Stimulated activated CD4-positive, alpha-beta T cell treated with anti-CD3 and anti-CD28 coated beads, Interleukin-1b, Interleukin-23, amount 100 ng/mL, for 48 hours (primary cell): ENCODE measurements around the gene RBM39.
"Not testable (repeated sequence)": the region's sequence is repeated elsewhere in the genome, so short reads cannot be mapped to it uniquely, and the experiment has no call there.

Source experiments
- DNase-seq: peaks from one replicate; pipeline ENCODE4 v3.0.0-alpha.2; 2020

The RBM39 gene

GRCh38 chr20:35724321-35725230, 17.5 kb downstream of the RBM39 start:
- no peak for DNase-seq

GRCh38 chr20:35723652-35724320, 18.3 kb downstream of the RBM39 start:
- not testable (repeated sequence) for DNase-seq

DNA sequence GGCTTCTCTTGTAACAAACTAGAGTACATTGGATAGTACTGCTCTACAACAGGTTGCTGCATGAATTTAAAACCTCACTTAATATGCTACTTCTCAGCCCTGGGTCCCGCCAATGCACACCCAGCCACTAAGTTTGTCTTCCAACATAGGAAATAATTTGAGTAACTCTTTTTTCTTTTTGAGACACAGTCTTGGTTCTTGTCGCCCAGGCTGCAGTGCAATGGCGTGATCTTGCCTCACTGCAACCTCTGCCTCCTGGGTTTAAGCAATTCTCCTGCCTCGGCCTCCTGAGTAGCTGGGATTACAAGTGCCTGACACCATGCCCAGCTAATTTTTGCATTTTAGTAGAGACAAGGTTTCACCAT, 18.8 kb downstream of the RBM39 start:
- not testable (repeated sequence) for DNase-seq

- DNase-seq = no peak
Observed at GRCh38 chr20:35721621-35722020, 20.4 kb downstream of the RBM39 start.

DNA sequence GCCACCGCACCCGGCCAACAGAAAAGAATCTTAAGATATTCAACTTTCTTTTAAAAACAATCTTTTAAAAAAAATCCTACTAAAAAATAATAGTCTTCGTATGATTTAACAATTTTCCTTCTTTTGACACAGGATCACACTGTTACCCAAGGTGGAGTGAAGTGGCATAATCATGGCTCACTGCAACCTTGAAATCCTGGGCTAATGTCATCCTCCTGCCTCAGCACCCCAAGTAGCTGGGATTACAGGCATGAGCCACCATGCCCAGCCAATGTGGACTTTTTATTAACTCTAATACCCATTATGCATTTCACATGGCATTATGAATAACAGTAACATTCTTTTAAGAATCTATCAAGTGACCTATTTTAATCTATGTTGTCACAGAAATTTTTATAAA, 20.8 kb downstream of the RBM39 start:
- no peak for DNase-seq

DNA sequence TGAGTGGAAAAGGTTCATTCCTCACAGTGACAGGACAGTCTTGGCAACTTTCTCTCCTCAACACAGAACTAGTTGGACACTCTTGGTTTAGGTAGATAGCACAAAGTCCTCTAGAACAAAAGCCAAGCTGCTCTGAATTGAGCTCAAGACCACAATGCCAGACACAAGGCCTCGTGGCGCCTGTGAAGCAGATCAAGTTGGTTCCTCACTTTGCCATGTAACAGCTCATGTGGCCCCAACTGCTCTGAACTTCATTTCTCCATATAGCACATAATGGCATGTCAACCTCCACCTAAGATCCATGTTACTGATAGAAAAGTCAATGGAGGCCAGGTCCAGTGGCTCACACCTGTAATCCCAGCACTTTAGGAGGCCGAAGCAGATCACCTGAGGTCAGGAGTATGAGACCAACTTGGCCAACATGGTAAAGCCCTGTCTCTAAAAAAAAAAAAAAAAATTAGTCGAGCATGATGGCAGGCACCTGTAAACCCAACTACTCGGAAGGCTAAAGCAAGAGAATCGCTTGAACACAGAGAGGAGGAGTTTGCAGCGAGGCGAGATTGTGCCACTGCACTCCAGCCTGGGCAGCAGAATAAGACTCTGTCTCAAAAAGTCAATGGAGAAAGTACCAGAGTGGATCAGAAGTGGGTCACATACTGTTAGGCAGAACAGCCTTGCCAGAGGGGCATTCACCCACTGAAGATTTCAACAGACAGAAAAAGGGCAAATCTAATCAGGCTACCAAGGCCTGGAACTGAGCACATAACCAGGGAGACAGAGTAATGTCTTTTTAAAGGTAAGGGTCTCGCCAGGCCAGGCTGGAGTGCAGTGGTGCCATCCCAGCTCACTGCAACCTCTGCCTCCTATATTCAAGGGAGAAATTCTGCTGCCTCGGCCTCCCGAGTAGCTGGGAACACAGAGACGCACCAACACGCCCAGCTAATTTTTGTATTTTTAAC, 21.6 kb downstream of the RBM39 start:
- DNase-seq = no peak

DNA sequence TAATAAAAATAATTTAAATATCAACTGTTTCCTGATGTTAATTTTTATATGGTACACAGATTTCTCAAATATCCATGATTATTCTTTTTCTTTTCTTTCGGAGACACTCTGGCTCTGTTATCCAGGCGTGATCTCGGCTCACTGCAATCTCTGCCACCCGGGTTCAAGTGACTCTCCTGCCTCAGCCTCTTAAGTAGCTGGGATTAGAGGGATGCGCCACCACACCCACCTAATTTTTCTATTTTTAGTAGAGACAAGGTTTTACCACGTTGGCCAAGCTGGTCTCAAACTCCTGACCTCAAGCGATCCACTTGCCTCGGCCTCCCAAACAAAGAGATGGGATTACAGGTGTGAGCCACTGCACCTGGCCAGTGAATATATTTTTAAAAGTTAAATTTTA, 22.3 kb downstream of the RBM39 start:
- no peak for DNase-seq

GRCh38 chr20:35718972-35719635, 23.0 kb downstream of the RBM39 start:
- DNase-seq = no peak

DNA sequence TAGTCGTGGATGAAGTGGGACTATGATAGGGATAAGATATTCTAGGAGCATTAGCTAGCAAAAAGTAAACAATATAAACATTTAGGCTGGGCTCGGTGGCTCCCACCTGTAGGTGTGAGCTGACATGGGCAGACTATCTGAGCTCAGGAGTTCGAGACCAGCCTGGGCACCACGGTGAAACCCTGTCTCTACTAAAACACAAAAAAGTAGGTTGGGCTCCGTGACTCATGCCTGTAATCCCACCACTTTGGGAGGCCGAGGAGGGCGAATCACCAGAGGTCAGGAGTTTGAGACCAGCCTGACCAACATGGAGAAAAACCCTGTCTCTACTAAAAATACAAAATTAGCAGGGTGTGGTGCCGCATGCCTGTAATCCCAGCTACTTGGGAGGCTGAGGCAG, 23.7 kb downstream of the RBM39 start:
- DNase-seq = not testable (repeated sequence)

GRCh38 chr20:35716330-35716729, 25.7 kb downstream of the RBM39 start:
- no peak for DNase-seq

GRCh38 chr20:35715652-35716051, 26.4 kb downstream of the RBM39 start:
- no peak for DNase-seq

DNA sequence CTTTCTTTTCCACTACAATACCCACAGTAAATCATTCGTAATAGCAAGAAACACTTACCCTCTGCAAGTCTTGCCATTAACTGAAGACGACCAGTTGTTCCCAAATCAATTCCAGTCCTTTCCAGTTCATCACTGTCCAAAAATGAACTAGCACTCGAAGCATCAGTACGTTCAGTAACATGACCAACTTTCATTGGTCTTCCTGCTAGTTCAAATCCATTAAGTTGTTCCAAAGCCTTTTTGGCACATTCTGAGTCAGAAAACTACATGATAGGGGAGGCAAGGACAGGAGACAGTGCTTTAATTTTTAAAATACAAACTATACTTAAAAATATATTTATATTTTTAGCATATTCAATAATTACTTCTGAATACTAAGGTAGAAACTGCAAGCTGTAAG, 27.9 kb downstream of the RBM39 start:
- DNase-seq = no peak

GRCh38 chr20:35713120-35713519, 28.9 kb downstream of the RBM39 start:
- not testable (repeated sequence) for DNase-seq

- no peak for DNase-seq
Observed at GRCh38 chr20:35711588-35712209, 30.4 kb downstream of the RBM39 start.

GRCh38 chr20:35710884-35711587, 31.0 kb downstream of the RBM39 start:
- no peak for DNase-seq

DNA sequence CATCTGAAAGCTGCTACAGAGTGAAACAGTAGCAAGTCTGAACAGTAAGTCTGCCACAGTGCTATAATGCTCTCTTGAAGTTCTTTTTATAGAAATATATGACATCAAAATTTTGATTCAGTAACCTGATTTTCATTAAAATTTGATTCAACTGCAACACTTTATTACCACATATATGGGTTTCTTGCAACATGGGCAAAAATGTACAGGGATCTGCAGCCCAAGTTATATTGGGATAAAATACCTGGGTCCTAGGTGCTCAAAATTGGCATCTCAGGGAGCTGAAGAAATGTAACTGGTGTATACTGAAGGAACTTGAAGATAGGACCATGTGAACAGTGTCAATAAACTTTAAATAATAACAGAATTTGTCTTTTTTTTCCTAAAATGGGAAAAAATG, 32.0 kb downstream of the RBM39 start:
- DNase-seq = no peak

- no peak for DNase-seq
Observed at GRCh38 chr20:35709259-35709658, 32.8 kb downstream of the RBM39 start.

DNA sequence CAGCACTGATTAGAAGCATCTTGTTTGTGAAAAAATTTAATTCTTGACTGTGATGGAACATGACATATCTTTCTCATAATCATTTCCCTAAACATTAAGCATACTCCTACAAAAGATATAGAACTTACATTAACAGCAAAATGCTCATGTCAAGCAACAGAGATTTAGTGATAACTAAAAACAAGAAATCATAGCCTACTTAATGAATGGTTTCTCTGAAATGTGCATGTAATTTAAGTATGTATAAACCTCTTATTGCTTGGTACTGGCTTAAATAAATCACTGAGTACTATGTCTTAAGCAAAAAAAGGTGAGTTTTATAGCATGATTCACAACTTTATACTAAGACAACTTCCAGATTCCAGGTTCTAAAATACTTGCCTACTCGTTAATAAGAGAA, 33.6 kb downstream of the RBM39 start:
- no peak for DNase-seq

DNA sequence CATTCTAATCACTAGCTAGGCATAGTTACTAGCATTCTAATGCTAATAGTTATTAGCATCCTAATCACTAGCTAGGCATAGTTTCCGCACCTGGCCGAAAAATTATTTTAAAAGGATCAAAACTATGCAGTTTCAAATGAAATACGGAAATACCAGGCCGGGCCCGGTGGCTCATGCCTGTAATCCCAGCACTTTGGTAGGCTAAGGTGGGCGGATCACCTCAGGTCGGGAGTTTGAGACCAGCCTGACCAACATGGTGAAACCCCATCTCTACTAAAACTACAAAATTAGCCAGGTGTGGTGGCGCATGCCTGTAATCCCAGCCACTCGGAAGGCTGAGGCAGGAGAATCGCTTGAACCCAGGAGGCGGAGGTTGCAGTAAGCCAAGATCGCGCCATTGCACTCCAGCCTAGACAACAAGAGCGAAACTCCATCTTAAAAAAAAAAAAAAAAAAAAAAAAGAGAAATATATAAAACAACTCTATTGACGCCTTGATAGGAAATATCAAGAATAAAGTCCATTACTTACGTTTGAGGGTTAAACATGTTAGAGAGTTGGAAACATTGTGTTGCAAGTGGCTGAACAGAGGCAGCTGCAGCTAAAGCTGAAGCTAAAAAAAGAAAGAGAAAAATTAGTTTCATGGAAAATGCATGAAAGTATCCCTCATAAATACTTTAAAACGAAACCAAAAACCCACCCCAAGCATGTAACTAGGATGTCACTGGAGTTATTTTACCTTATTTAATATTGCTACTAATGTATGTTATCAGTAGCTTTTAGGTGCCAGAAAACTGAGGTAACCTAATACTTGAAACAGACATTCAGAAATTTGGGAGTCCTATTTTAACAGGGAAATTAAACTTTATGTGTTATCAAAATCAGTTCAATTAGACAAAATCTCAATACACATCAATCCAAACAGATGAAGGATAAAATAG, 35.2 kb downstream of the RBM39 start:
- DNase-seq = not testable (repeated sequence)

DNA sequence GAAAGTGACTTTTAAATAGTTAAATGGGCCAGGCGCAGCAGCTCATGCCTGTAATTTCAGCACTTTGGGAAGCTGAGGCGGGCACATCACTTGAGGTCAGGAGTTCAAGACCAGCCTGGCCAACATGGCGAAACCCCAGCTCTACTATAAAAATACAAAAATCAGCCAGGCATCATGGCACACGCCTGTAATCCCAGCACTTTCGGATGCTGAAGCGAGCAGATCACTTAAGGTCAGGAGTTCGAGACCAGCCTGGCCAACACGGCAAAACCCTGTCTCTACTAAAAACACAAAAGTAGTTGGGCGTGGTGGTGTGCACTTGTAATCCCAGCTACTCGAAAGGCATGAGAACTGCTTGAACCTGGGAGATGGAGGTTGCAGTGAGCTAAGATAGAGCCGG, 36.2 kb downstream of the RBM39 start:
- DNase-seq = not testable (repeated sequence)
